PFSK-1 (cell line): ENCODE measurements around the gene PANX1.

Experiments
- FOXP2 ChIP-seq: optimal IDR thresholded peaks from 2 replicates; pipeline ENCODE3; 2011; ENCODE audit warnings: borderline replicate concordance, control low read depth, inconsistent platforms; ENCODE audit not compliant: insufficient read depth; ENCODE audit errors: extremely low read length, extremely low read depth
- POLR2AphosphoS5 ChIP-seq: IDR thresholded peaks from 2 replicates; pipeline ENCODE4 v1.6.1; 2012; ENCODE audit warnings: low read depth, mild to moderate bottlenecking, control low read depth, low read length, moderate library complexity
- REST ChIP-seq, 2 experiments: IDR thresholded peaks; 2 replicates each; pipeline versions ENCODE4 v1.6.1 to v1.8.0; 2011 to 2012; ENCODE audit warnings: low read depth in 2 of 2, low read length in 2 of 2, control low read depth in 1 of 2, inconsistent platforms in 1 of 2, mild to moderate bottlenecking in 1 of 2, moderate library complexity in 1 of 2; ENCODE audit not compliant: insufficient read depth in 1 of 2
- SIN3A ChIP-seq: IDR thresholded peaks from 2 replicates; pipeline ENCODE4 v1.6.1; 2012; ENCODE audit warnings: mild to moderate bottlenecking, low read length, moderate library complexity, borderline replicate concordance; ENCODE audit not compliant: insufficient read depth
- TAF1 ChIP-seq: IDR thresholded peaks from 2 replicates; pipeline ENCODE4 v1.6.1; 2012; ENCODE audit warnings: low read length, control low read depth, borderline replicate concordance; ENCODE audit not compliant: insufficient read depth

PANX1 gene

GRCh38 chr11:94091091-94091490, 37.5 kb upstream of the PANX1 start:
- TF ChIP-seq FOXP2 (no peak), REST (IDR thresholded peaks at IDR 0.05; ENCODE audit: insufficient read depth in 1 of 2, low read depth in 2 of 2, low read length in 2 of 2) (no peak), SIN3A (no peak), TAF1 (no peak), POLR2AphosphoS5 (no peak)

GRCh38 chr11:94100253-94100652, 28.4 kb upstream of the PANX1 start:
- TF ChIP-seq REST (IDR thresholded peaks at IDR 0.05; ENCODE audit: insufficient read depth in 1 of 2, low read depth in 2 of 2, low read length in 2 of 2) = no peak
- no peak for TF ChIP-seq TAF1
- no peak for TF ChIP-seq POLR2AphosphoS5
- no peak for TF ChIP-seq FOXP2
- no peak for TF ChIP-seq SIN3A

- TF ChIP-seq FOXP2 (no peak), TAF1 (no peak), REST (IDR thresholded peaks at IDR 0.05; ENCODE audit: insufficient read depth in 1 of 2, low read depth in 2 of 2, low read length in 2 of 2) (no peak), POLR2AphosphoS5 (no peak), SIN3A (no peak)
These were observed 25.2 kb upstream of the PANX1 start for GRCh38 chr11:94103471-94103870.

GRCh38 chr11:94104734-94105133, 23.9 kb upstream of the PANX1 start:
- no peak for TF ChIP-seq POLR2AphosphoS5
- no peak for TF ChIP-seq SIN3A
- no peak for TF ChIP-seq TAF1

GRCh38 chr11:94106716-94107115, 21.9 kb upstream of the PANX1 start:
- TF ChIP-seq REST (IDR thresholded peaks at IDR 0.05; ENCODE audit: insufficient read depth in 1 of 2, low read depth in 2 of 2, low read length in 2 of 2) = no peak
- no peak for TF ChIP-seq POLR2AphosphoS5
- no peak for TF ChIP-seq SIN3A
- TF ChIP-seq FOXP2 = no peak
- TF ChIP-seq TAF1 = no peak
